Upper lobe of left lung (tissue), 4 donors: ENCODE measurements around the gene GLYR1.
"Not testable (repeated sequence)": the region's sequence is repeated elsewhere in the genome, so short reads cannot be mapped to it uniquely, and the experiment has no call there.

Experiments used
- CTCF ChIP-seq, 6 experiments: fragments of 450-650 bp in 4 of 6; fragments of 200-600 bp in 2 of 6; sonication (generic) in 2 of 6; IDR thresholded peaks; one replicate each; pipeline ENCODE4 v1.5.1; 2016 to 2019; ENCODE audit warnings: antibody characterized with exemption in 6 of 6
- EP300 ChIP-seq, 4 donors: sonication (generic); formaldehyde crosslinking; IDR thresholded peaks; one replicate each; pipeline ENCODE4 v1.5.1; 2017; ENCODE audit warnings: antibody characterized with exemption in 4 of 4, control low read depth in 2 of 4
- POLR2A ChIP-seq, 4 donors: fragments of 450-650 bp; IDR thresholded peaks; one replicate each; pipeline ENCODE4 v1.5.1; 2016 to 2017; ENCODE audit warnings: antibody characterized with exemption in 4 of 4, mild to moderate bottlenecking in 2 of 4
- POLR2AphosphoS5 ChIP-seq, 2 donors: sonication (generic); formaldehyde crosslinking; IDR thresholded peaks; one replicate each; pipeline ENCODE4 v1.5.1; 2017; ENCODE audit warnings: antibody characterized with exemption in 2 of 2

- TF ChIP-seq CTCF, EP300, POLR2A, POLR2AphosphoS5 (IDR thresholded peaks at IDR 0.05): not testable (repeated sequence)
Observed at GRCh38 chr16:4896761-4897160, 49.7 kb upstream of the GLYR1 start.
